T-helper 22 cell (primary cell): ENCODE data around the gene TUBA3D.
"Not testable (repeated sequence)": the region's sequence is repeated elsewhere in the genome, so short reads cannot be mapped to it uniquely, and the experiment has no call there.

Experiments
- DNase-seq: peaks from one replicate; pipeline ENCODE4 v3.0.0-alpha.2; 2020; ENCODE audit warnings: low read depth

Gene TUBA3D

GRCh38 chr2:131514408-131515166, 38.7 kb downstream of the TUBA3D start:
- DNase-seq, result not testable (repeated sequence)

GRCh38 chr2:131515235-131515634, 39.3 kb downstream of the TUBA3D start:
- DNase-seq, result not testable (repeated sequence)

- DNase-seq, result no peak
Measured at GRCh38 chr2:131516011-131516410, 40.1 kb downstream of the TUBA3D start.

GRCh38 chr2:131516621-131517020, 40.7 kb downstream of the TUBA3D start:
- DNase-seq, result not testable (repeated sequence)

GRCh38 chr2:131517106-131517831, 41.4 kb downstream of the TUBA3D start:
- no peak for DNase-seq

GRCh38 chr2:131517856-131518255, 41.9 kb downstream of the TUBA3D start:
- DNase-seq, result not testable (repeated sequence)

GRCh38 chr2:131518531-131518930, 42.6 kb downstream of the TUBA3D start:
- DNase-seq, result not testable (repeated sequence)

- DNase-seq, result no peak
Measured at GRCh38 chr2:131519466-131519865, 43.5 kb downstream of the TUBA3D start.

- not testable (repeated sequence) for DNase-seq
Measured at GRCh38 chr2:131519871-131520470, 44.1 kb downstream of the TUBA3D start.

- DNase-seq, result no peak
Measured at GRCh38 chr2:131520526-131520925, 44.6 kb downstream of the TUBA3D start.

- DNase-seq, result not testable (repeated sequence)
Measured at GRCh38 chr2:131521524-131521923, 45.6 kb downstream of the TUBA3D start.

- no peak for DNase-seq
Measured at GRCh38 chr2:131521961-131522781, 46.3 kb downstream of the TUBA3D start.

- not testable (repeated sequence) for DNase-seq
Measured at GRCh38 chr2:131525256-131525655, 49.3 kb downstream of the TUBA3D start.

GRCh38 chr2:131527131-131528001, 51.4 kb downstream of the TUBA3D start, which contains the start of gene CCDC74A:
TSS of gene CCDC74A (plus strand) at chr2:131527888. CDS start at chr2:131527971, 83 bp downstream.
- DNase-seq, result peak; percentile 72

GRCh38 chr2:131528981-131529863, 53.3 kb downstream of the TUBA3D start:
- DNase-seq, result not testable (repeated sequence)

GRCh38 chr2:131529864-131530445, 54.0 kb downstream of the TUBA3D start:
- not testable (repeated sequence) for DNase-seq

GRCh38 chr2:131530626-131531344, 54.9 kb downstream of the TUBA3D start:
- not testable (repeated sequence) for DNase-seq

- not testable (repeated sequence) for DNase-seq
Measured at GRCh38 chr2:131531547-131532185, 55.7 kb downstream of the TUBA3D start.
